Effector memory CD8-positive, alpha-beta T cell (primary cell): Measurements from ENCODE around the gene MN1.
"Not testable (repeated sequence)": the region's sequence is repeated elsewhere in the genome, so short reads cannot be mapped to it uniquely, and the experiment has no call there.

Experiments used
- ATAC-seq: fragments of 150-1000 bp; cut with Tn5 transposase; replicated peaks from 2 replicates; pipeline ENCODE4 v1.10.0; 2021; ENCODE audit warnings: mild to moderate bottlenecking, moderate library complexity
- DNase-seq, 3 experiments: peaks; one replicate each; pipeline ENCODE4 v3.0.0; 2021
- H3K27ac Mint-ChIP-seq, 2 donors: one replicate each; pipeline ENCODE4 v1.8.0; 2022; ENCODE audit warnings: mild to moderate bottlenecking in 2 of 2, mixed read lengths in 2 of 2, moderate library complexity in 2 of 2
- H3K27me3 Mint-ChIP-seq, 2 donors: one replicate each; pipeline ENCODE4 v1.8.0; 2022; ENCODE audit warnings: mixed read lengths in 2 of 2
- H3K36me3 Mint-ChIP-seq: one replicate; pipeline ENCODE4 v1.8.0; 2022; ENCODE audit warnings: mild to moderate bottlenecking, moderate library complexity, mixed read lengths; ENCODE audit not compliant: insufficient read depth
- H3K4me1 Mint-ChIP-seq, 2 donors: one replicate each; pipeline ENCODE4 v1.8.0; 2022; ENCODE audit warnings: low read depth in 2 of 2, mixed read lengths in 2 of 2
- H3K4me3 Mint-ChIP-seq, 2 donors: one replicate each; pipeline ENCODE4 v1.8.0; 2022; ENCODE audit warnings: mild to moderate bottlenecking in 2 of 2, mixed read lengths in 2 of 2, moderate library complexity in 2 of 2
- H3K9me3 Mint-ChIP-seq, 2 donors: one replicate each; pipeline ENCODE4 v1.8.0; 2022; ENCODE audit warnings: mixed read lengths in 2 of 2

The MN1 gene

GRCh38 chr22:27751277-27752070, 50.1 kb downstream of the MN1 start:
- ATAC-seq (no peak), DNase-seq (no peak)
- Mint-ChIP-seq H3K9me3 (no peaks in the 10 kb centered on the region), H3K36me3 (peaks cover 2% of the 10 kb centered on the region), H3K27me3 (peaks cover 25 to 68% of the 10 kb centered on the region in 2 donors), H3K4me3 (no peak overlapping the region), H3K4me1 (peaks cover 0 to 3% of the 10 kb centered on the region in 2 donors), H3K27ac (no peak overlapping the region)

- peaks cover 2% of the 10 kb centered on the region for H3K36me3 Mint-ChIP-seq
- H3K27me3 Mint-ChIP-seq = peaks cover 32 to 71% of the 10 kb centered on the region in 2 donors
- peaks cover 0 to 3% of the 10 kb centered on the region in 2 donors for H3K4me1 Mint-ChIP-seq
- H3K27ac Mint-ChIP-seq = no peak overlapping the region
- no peak overlapping the region for H3K4me3 Mint-ChIP-seq
- DNase-seq (no peak), ATAC-seq (no peak)
- H3K9me3 Mint-ChIP-seq = no peaks in the 10 kb centered on the region
Measured at GRCh38 chr22:27750584-27751265, 50.8 kb downstream of the MN1 start.

- DNase-seq (no peak), ATAC-seq (no peak)
- no peaks in the 10 kb centered on the region for H3K36me3 Mint-ChIP-seq
- no peak overlapping the region for H3K4me3 Mint-ChIP-seq
- H3K27me3 Mint-ChIP-seq = peaks cover 41 to 71% of the 10 kb centered on the region in 2 donors
- H3K9me3 Mint-ChIP-seq = no peaks in the 10 kb centered on the region
- H3K27ac Mint-ChIP-seq = no peak overlapping the region
- peaks cover 0 to 3% of the 10 kb centered on the region in 2 donors for H3K4me1 Mint-ChIP-seq
Measured at GRCh38 chr22:27749597-27750225, 51.8 kb downstream of the MN1 start.

- DNase-seq (no peak), ATAC-seq (no peak)
- Mint-ChIP-seq H3K4me1 (peaks cover 0 to 3% of the 10 kb centered on the region in 2 donors), H3K27ac (peak overlapping the region in 1 of 2 donors; percentile 15), H3K4me3 (no peak overlapping the region), H3K27me3 (peaks cover 47 to 72% of the 10 kb centered on the region in 2 donors), H3K9me3 (no peaks in the 10 kb centered on the region), H3K36me3 (no peaks in the 10 kb centered on the region)
Measured at GRCh38 chr22:27748751-27749191, 52.8 kb downstream of the MN1 start.

GRCh38 chr22:27748349-27748748, 53.2 kb downstream of the MN1 start:
- no peak overlapping the region for H3K4me3 Mint-ChIP-seq
- ATAC-seq = no peak
- DNase-seq = no peak
- H3K36me3 Mint-ChIP-seq = no peaks in the 10 kb centered on the region
- no peak overlapping the region for H3K27ac Mint-ChIP-seq
- H3K4me1 Mint-ChIP-seq = peaks cover 0 to 3% of the 10 kb centered on the region in 2 donors
- H3K27me3 Mint-ChIP-seq = peaks cover 51 to 77% of the 10 kb centered on the region in 2 donors
- no peaks in the 10 kb centered on the region for H3K9me3 Mint-ChIP-seq

- no peaks in the 10 kb centered on the region for H3K36me3 Mint-ChIP-seq
- H3K9me3 Mint-ChIP-seq = no peaks in the 10 kb centered on the region
- H3K27me3 Mint-ChIP-seq = peaks cover 51 to 84% of the 10 kb centered on the region in 2 donors
- H3K4me3 Mint-ChIP-seq = no peak overlapping the region
- ATAC-seq (no peak), DNase-seq (no peak)
- peaks cover 0 to 3% of the 10 kb centered on the region in 2 donors for H3K4me1 Mint-ChIP-seq
- no peak overlapping the region for H3K27ac Mint-ChIP-seq
Measured at GRCh38 chr22:27747396-27748221, 53.9 kb downstream of the MN1 start.

- Mint-ChIP-seq H3K27me3 (peaks cover 51 to 91% of the 10 kb centered on the region in 2 donors), H3K4me3 (no peak overlapping the region), H3K4me1 (peaks cover 0 to 3% of the 10 kb centered on the region in 2 donors), H3K27ac (no peak overlapping the region), H3K9me3 (no peaks in the 10 kb centered on the region), H3K36me3 (no peaks in the 10 kb centered on the region)
- no peak for ATAC-seq
- no peak for DNase-seq
Measured at GRCh38 chr22:27746918-27747317, 54.6 kb downstream of the MN1 start.

GRCh38 chr22:27745809-27746208, 55.7 kb downstream of the MN1 start:
- Mint-ChIP-seq H3K27me3 (peaks cover 48 to 91% of the 10 kb centered on the region in 2 donors), H3K9me3 (no peaks in the 10 kb centered on the region), H3K27ac (no peak overlapping the region), H3K4me1 (peaks cover 0 to 3% of the 10 kb centered on the region in 2 donors), H3K36me3 (no peaks in the 10 kb centered on the region), H3K4me3 (no peak overlapping the region)
- no peak for ATAC-seq
- DNase-seq = no peak

- Mint-ChIP-seq H3K27ac (no peak overlapping the region), H3K4me3 (no peak overlapping the region), H3K4me1 (peaks cover 0 to 3% of the 10 kb centered on the region in 2 donors), H3K27me3 (peaks cover 42 to 85% of the 10 kb centered on the region in 2 donors), H3K36me3 (no peaks in the 10 kb centered on the region), H3K9me3 (no peaks in the 10 kb centered on the region)
- ATAC-seq (no peak), DNase-seq (no peak)
Measured at GRCh38 chr22:27745154-27745553, 56.4 kb downstream of the MN1 start.

GRCh38 chr22:27744078-27744477, 57.5 kb downstream of the MN1 start:
- peaks cover 36 to 74% of the 10 kb centered on the region in 2 donors for H3K27me3 Mint-ChIP-seq
- not testable (repeated sequence) for H3K4me3 Mint-ChIP-seq, H3K9me3 Mint-ChIP-seq, H3K4me1 Mint-ChIP-seq, H3K27ac Mint-ChIP-seq, ATAC-seq, DNase-seq, H3K36me3 Mint-ChIP-seq

- Mint-ChIP-seq H3K9me3 (peaks cover 0 to 3% of the 10 kb centered on the region in 2 donors), H3K4me1 (no peaks in the 10 kb centered on the region), H3K4me3 (no peak overlapping the region), H3K36me3 (peaks cover 3% of the 10 kb centered on the region), H3K27me3 (peaks cover 14 to 36% of the 10 kb centered on the region in 2 donors), H3K27ac (no peak overlapping the region)
- ATAC-seq (no peak), DNase-seq (no peak)
Measured at GRCh38 chr22:27740202-27740748, 61.3 kb downstream of the MN1 start.

- Mint-ChIP-seq H3K9me3 (peaks cover 0 to 3% of the 10 kb centered on the region in 2 donors), H3K27me3 (peaks cover 0 to 17% of the 10 kb centered on the region in 2 donors), H3K36me3 (peaks cover 3% of the 10 kb centered on the region), H3K27ac (no peak overlapping the region), H3K4me3 (no peak overlapping the region), H3K4me1 (no peaks in the 10 kb centered on the region)
- ATAC-seq (no peak), DNase-seq (no peak)
Measured at GRCh38 chr22:27737521-27737920, 64.0 kb downstream of the MN1 start.
